Measurements from ENCODE around the gene QRFP. TPM values are rescaled to one million over a fixed set of nuclear protein-coding genes. Genes with fewer than 3 reads are reported as not detected.
"Not testable (repeated sequence)": the region's sequence is repeated elsewhere in the genome, so short reads cannot be mapped to it uniquely, and the experiment has no call there.

Gene QRFP
- total and polyA plus RNA-seq, 2 of the 8 experiments (the other 6 are each of a cell fraction or from before 2014, with no cell fraction given), result not detected

DNA sequence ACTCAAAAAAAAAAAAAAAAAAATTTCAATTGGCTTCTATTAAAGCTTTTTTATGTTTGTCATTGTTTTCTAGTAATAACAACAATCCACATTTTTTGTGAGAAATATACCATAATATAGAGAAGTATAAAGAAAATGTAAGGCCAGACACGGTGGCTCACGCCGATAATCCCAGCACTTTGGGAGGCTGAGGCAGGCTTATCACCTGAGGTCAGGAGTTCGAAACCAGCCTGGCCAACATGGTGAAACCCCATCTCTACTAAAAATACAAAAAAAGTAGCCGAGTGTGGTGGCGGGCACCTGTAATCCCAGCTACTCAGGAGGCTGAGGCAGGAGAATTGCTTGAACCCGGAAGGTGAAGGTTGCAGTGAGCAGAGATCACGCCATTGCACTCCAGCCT is 48.1 kb downstream of the QRFP start:
- H2BK120ac ChIP-seq (replicated peaks; ENCODE audit: low read depth, low read length); H3K4me2 ChIP-seq (ENCODE audit: insufficient read depth in 1 of 2, low read depth in 2 of 2, low read length in 2 of 2); H4K8ac ChIP-seq (ENCODE audit: extremely low read depth, insufficient read depth, low read length); H2AFZ ChIP-seq (ENCODE audit: low read length); H3K4me3 ChIP-seq (ENCODE audit: extremely low read depth in 1 of 4, insufficient read depth in 2 of 4, low read depth in 3 of 4, low read length in 4 of 4); H3K36me3 ChIP-seq (ENCODE audit: control insufficient read depth in 2 of 4, insufficient read depth in 4 of 4, low read length in 3 of 4); H3K9me3 ChIP-seq (ENCODE audit: insufficient read depth in 2 of 2, low read depth in 1 of 2, low read length in 1 of 2); H4K5ac ChIP-seq (ENCODE audit: insufficient read length, low read depth, low read length); H3K27ac ChIP-seq (ENCODE audit: low read depth, low read length); H3K9ac ChIP-seq (replicated peaks in 1 of 4; ENCODE audit: extremely low read depth in 1 of 4, low read depth in 3 of 4, low read length in 3 of 4); DNase-seq (ENCODE audit: low read depth in 1 of 2, low spot score in 2 of 2); H3K23ac ChIP-seq (ENCODE audit: insufficient read length); H3K56ac ChIP-seq (replicated peaks; ENCODE audit: insufficient read length, low read depth, low read length); H2BK15ac ChIP-seq (ENCODE audit: low read length); H3K4ac ChIP-seq (replicated peaks; ENCODE audit: insufficient read length, low read depth, low read length); H2BK20ac ChIP-seq (ENCODE audit: low read length); H3K18ac ChIP-seq (ENCODE audit: extremely low read depth, low read length); H3K23me2 ChIP-seq (ENCODE audit: low read depth, low read length); H4K20me1 ChIP-seq (replicated peaks in 1 of 2; ENCODE audit: control insufficient read depth in 1 of 2, insufficient read depth in 2 of 2, low read length in 2 of 2); H3K27me3 ChIP-seq (replicated peaks in 1 of 4; ENCODE audit: control insufficient read depth in 3 of 4, extremely low read depth in 1 of 4, insufficient read depth in 3 of 4, low read length in 3 of 4); H2BK12ac ChIP-seq (ENCODE audit: low read depth, low read length); H3K14ac ChIP-seq (ENCODE audit: insufficient read length); FAIRE-seq; H2AK5ac ChIP-seq (ENCODE audit: low read depth, low read length); H2BK5ac ChIP-seq (ENCODE audit: low read depth, low read length); H4K91ac ChIP-seq (replicated peaks; ENCODE audit: insufficient read length, low read length): not testable (repeated sequence)
- ChIA-PET POLR2A (ENCODE audit: partially characterized antibody) (interaction anchor here (0.6 kb wide), 1 partner anchor 108 kb away, joined by 3 read pairs; no protein-coding TSS in a partner anchor), CTCF (ENCODE audit: partially characterized antibody) (interaction anchor here (0.6 to 1.3 kb wide), 6 partner anchors 8 to 139 kb away, joined by 3 to 4 read pairs (median 4); no protein-coding TSS in a partner anchor)
- Histone ChIP-seq H3K79me2 (ENCODE audit: control insufficient read depth in 1 of 2, insufficient read depth in 2 of 2, low read length in 2 of 2) (peaks cover 16 to 87% of the 10 kb centered on the region in 2 experiments), H3K79me1 (ENCODE audit: low read depth, low read length) (peaks cover 11% of the 10 kb centered on the region), H3K4me1 (replicated peaks in 1 of 4; ENCODE audit: control insufficient read depth in 3 of 4, insufficient read depth in 4 of 4, low read length in 3 of 4) (peaks cover 4 to 20% (median 12%) of the 10 kb centered on the region in 4 experiments)
- WGBS, 2 experiments (ENCODE audit: extremely low coverage in 1 of 2, insufficient coverage in 1 of 2, insufficient read length in 1 of 2, insufficient replicate concordance in 2 of 2, low coverage in 1 of 2, low lambda C conversion rate in 2 of 2, missing lambda C conversion rate in 1 of 2), result 98% methylated on average over 8 of the region's 8 CpGs; no CpG with 5 or more reads in 1 of the 2 experiments

All from H1 (cell line).